ENCODE data around the gene FGB. TPM values are rescaled to one million over a fixed set of nuclear protein-coding genes. Genes with fewer than 3 reads are reported as not detected.
A peak's percentile ranks its signal among the peaks of the same experiment; 100 is the strongest.

The FGB gene
- total and polyA plus RNA-seq, 2 of the 13 experiments (the other 11 are each of a cell fraction or from before 2014, with no cell fraction given), result 226 to 784 TPM

DNA sequence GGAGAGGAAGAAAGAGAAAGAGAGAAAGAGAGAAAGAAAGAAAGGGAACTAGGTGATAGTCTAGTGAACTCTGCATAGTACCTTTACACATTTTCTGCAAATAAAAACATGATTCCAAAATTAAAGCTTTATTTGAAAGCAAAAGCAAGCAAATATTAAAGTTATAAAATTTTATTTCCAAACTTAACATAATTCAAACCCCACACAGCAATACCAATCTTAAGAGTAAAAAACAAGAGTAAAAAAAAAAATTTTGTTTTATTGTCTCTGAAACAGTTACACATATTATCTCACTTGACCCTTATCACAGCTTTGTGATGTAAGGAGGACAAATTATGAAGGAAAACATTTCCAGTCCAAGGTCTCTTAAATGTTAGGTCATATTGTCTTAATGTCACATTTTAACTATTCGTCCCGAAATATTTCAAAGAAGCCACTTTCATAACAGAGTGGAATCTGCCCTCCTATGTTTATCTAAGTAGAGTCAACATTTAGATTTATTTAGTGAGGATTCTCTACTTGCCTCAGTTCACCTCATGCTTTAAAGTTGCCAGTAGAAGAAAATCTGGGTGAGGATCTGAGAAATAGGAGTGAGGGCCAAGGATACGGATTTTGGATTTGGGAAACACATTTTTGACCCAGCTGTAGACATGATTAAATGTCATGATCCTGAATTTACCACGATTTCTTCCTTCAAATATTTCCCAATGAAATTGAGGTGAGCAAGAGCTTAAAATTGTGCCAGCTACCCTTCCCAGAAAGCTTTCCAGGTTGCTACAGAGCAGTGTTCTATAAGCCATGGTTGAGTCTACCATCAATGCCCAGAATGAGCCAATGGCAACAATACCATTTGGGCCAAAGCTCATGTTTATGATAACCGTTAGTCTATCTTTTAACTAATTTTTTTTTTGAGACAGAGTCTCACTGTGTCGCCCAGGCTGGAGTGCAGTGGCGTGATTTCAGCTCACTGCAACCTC lies 35.3 kb downstream of the FGB start (continued):
- peak; percentile 26; the same call in 1 of the 2 replicates for TF ChIP-seq ZBTB25 (CRISPR knock-in tag; IDR thresholded peaks at IDR 0.05)
- no peak for TF ChIP-seq ZNF747 (CRISPR knock-in tag; IDR thresholded peaks at IDR 0.05; ENCODE audit: borderline replicate concordance)
- no peak for TF ChIP-seq ATF7-NPFF (CRISPR knock-in tag; IDR thresholded peaks at IDR 0.05; ENCODE audit: low read depth)
- no peak for TF ChIP-seq BRCA1 (CRISPR knock-in tag; IDR thresholded peaks at IDR 0.05)

DNA sequence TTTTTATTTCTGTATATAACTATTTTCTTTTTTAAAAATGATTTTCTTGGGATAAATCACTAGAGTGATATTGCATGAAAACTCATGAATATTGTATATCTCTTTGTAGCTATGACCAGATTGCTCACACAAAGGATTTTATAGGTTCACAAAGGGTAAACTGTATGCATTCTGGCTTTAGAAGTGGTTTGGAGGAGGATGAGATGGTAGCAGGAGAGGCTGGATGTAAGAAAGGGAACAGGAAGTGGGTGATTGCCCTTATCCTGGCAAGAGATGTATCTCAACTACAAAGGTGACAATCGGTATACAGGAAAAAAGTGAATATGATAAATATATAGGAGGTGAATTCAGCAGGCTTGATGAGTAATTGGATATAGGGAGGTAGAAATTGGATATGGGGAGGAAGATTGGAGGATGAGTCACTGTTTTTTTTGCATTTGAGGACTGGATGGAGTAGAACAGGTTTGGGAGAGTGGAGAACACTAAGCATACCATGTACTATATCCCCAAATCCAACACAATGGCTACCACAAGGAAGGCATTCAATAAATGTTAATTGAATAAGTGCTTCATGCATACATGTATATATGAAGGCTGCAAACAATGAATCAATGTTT lies 39.7 kb downstream of the FGB start:
- Histone ChIP-seq H3K27me3 (ENCODE audit: control insufficient read depth in 1 of 2, insufficient read depth in 2 of 2, low read length in 2 of 2) (no peaks in the 10 kb centered on the region), H3K36me3 (replicated peaks in 1 of 2; ENCODE audit: control insufficient read depth in 1 of 2, insufficient read depth in 2 of 2, low read length in 2 of 2) (peaks cover 0 to 24% of the 10 kb centered on the region in 2 experiments; a peak in 3 of 5 replicates), H3K9ac (ENCODE audit: insufficient read depth, low read depth, low read length) (no peak overlapping the region), H3K4me2 (ENCODE audit: low read depth, low read length) (no peak overlapping the region), H3K4me3 (replicated peaks in 1 of 3; ENCODE audit: insufficient read depth in 1 of 3, low read depth in 2 of 3, low read length in 3 of 3) (no peak overlapping the region), H3K9me3 (ENCODE audit: low read length) (no peaks in the 10 kb centered on the region), H3K79me2 (ENCODE audit: insufficient read depth, low read length) (peaks cover 4% of the 10 kb centered on the region), H2AFZ (ENCODE audit: low read length) (no peak overlapping the region), H3K4me1 (ENCODE audit: insufficient read depth, low read length) (peaks cover 87% of the 10 kb centered on the region), H3K27ac (ENCODE audit: extremely low read length, insufficient read depth, low read length) (peak overlapping the region; percentile 0), H4K20me1 (ENCODE audit: insufficient read depth, low read length) (no peaks in the 10 kb centered on the region; the same call in 1 of the 2 replicates)
- 80% methylated on average over 1 of the region's 1 CpG for WGBS (ENCODE audit: low lambda C conversion rate)
- in situ Hi-C loops (cut with HindIII; ENCODE audit: extremely low pct_ligation_motif_present, low pct_unique_long_range_greater_than_20kb) (no loop called here), intact Hi-C loops (cut with micrococcal nuclease; ENCODE audit: unreplicated experiment) (no loop called here)
- DNase-seq (ENCODE audit: low spot score), result no peak
- no TSS peak for BruUV-seq (replicated peaks)
- peak; percentile 8; the same call in 1 of the 3 replicates for ATAC-seq
- no peak for FAIRE-seq
- POLR2A ChIA-PET, result interaction anchor here (0.9 to 15.2 kb wide), 10 partner anchors 10 to 43 kb away, joined by 3 to 468 read pairs (median 15); partner anchors contain the start of genes FGA, FGB and FGG
- CTCF ChIA-PET (ENCODE audit: low intra/inter-chr PET ratio, low total read pairs), result no interaction called here
- 0 out of 2 replicates have a peak, but pooled peaks have one; percentile 9 for TF ChIP-seq MIXL1 (CRISPR knock-in tag; IDR thresholded peaks at IDR 0.05)
- TF ChIP-seq POLR2A (IDR thresholded peaks at IDR 0.05; ENCODE audit: insufficient read depth in 1 of 2, low read depth in 2 of 2, low read length in 2 of 2), result peak; percentile 27 to 40; a peak in 3 of 4 replicates
- TF ChIP-seq ISX (CRISPR knock-in tag; conservative IDR thresholded peaks at IDR 0.05), result no peak
- no peak for TF ChIP-seq ATF1 (CRISPR knock-in tag; IDR thresholded peaks at IDR 0.05)
- no peak for TF ChIP-seq ATF7-NPFF (CRISPR knock-in tag; IDR thresholded peaks at IDR 0.05; ENCODE audit: low read depth)
- TF ChIP-seq, protein P1, sequence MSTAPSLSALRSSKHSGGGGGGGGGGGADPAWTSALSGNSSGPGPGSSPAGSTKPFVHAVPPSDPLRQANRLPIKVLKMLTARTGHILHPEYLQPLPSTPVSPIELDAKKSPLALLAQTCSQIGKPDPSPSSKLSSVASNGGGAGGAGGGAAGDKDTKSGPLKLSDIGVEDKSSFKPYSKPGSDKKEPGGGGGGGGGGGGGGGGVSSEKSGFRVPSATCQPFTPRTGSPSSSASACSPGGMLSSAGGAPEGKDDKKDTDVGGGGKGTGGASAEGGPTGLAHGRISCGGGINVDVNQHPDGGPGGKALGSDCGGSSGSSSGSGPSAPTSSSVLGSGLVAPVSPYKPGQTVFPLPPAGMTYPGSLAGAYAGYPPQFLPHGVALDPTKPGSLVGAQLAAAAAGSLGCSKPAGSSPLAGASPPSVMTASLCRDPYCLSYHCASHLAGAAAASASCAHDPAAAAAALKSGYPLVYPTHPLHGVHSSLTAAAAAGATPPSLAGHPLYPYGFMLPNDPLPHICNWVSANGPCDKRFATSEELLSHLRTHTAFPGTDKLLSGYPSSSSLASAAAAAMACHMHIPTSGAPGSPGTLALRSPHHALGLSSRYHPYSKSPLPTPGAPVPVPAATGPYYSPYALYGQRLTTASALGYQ (CRISPR knock-in tag; IDR thresholded peaks at IDR 0.05), result no peak
- TF ChIP-seq ZNF512B (CRISPR knock-in tag; IDR thresholded peaks at IDR 0.05; ENCODE audit: borderline replicate concordance), result no peak
- TF ChIP-seq ZNF550 (CRISPR knock-in tag; IDR thresholded peaks at IDR 0.05; ENCODE audit: borderline replicate concordance), result no peak
- TF ChIP-seq ARNT (IDR thresholded peaks at IDR 0.05), result no peak
- no peak for TF ChIP-seq ZSCAN25 (CRISPR knock-in tag; IDR thresholded peaks at IDR 0.05)
- TF ChIP-seq SALL2 (CRISPR knock-in tag; IDR thresholded peaks at IDR 0.05), result no peak
- no peak for TF ChIP-seq ZFP1 (CRISPR knock-in tag; IDR thresholded peaks at IDR 0.05)
- no peak for TF ChIP-seq ZNF441 (CRISPR knock-in tag; IDR thresholded peaks at IDR 0.05; ENCODE audit: borderline replicate concordance)
- TF ChIP-seq ZNF510 (CRISPR knock-in tag; IDR thresholded peaks at IDR 0.05; ENCODE audit: low read depth), result no peak
